Measurements from ENCODE around the gene ZFP36L2. TPM values are rescaled to one million over a fixed set of nuclear protein-coding genes. Genes with fewer than 3 reads are reported as not detected.

ZFP36L2 gene
- total RNA-seq, 1 experiment from 2014 or later: 105 TPM

DNA sequence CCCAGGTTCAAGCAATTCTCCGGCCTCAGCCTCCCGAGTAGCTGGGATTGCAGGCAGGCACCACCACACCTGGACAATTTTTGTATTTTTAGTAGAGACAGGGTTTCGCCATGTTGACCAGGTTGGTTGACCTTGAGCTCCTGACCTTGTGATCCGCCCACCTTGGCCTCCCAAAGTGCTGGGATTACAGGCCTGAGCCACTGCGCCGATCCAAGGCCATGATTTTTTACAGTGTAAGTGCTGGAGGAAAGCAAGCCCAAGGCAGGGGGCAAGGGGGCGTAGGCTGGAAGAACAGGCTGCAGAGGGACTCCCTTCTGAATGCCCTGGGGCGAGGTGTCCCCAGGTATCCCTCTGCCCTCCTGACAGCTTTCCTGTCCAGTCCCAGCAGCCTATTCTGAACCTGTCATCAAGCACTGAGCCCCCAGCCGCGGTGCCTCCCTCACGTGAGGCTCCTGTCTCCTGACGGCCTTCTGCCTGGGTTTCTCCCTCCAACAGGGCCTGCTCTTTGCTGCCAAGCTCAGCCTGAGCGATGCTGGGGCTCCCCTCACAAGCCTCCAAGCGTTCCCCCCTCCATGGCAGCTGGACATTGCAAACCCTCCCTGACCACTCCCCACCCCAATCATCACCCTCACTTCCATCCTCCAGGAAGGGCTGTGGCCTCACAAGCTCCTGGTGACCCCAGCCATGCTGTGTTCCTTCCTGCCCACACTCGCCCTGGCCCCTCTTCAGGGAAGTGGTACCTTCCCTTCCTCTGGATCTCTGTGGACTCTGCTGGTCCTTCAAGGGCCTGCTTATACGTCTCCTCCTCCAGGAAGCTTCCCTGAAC is 37.6 kb downstream of the ZFP36L2 start:
- H4K91ac ChIP-seq (ENCODE audit: insufficient read length, low read depth, low read length): no peak overlapping the region
- H3K9me3 Mint-ChIP-seq: no peaks in the 10 kb centered on the region

More for the DNA sequence above, 37.6 kb downstream of the ZFP36L2 start:
- H3K18ac ChIP-seq (ENCODE audit: insufficient read length, low read depth, low read length): no peak overlapping the region
- Mint-ChIP-seq H3K36me3 (ENCODE audit: insufficient read depth in 1 of 3, low read depth in 3 of 3) (no peaks in the 10 kb centered on the region), H3K4me1 (peaks cover 46 to 48% of the 10 kb centered on the region in 2 experiments), H3K4me3 (no peak overlapping the region), H3K27me3 (ENCODE audit: low read depth) (no peaks in the 10 kb centered on the region), H3K27ac (peak overlapping the region in 1 of 3 experiments; percentile 68; a peak in 1 of 7 replicates)
- H2BK15ac ChIP-seq (ENCODE audit: low read depth, low read length): no peak overlapping the region
- H4K8ac ChIP-seq (replicated peaks; ENCODE audit: insufficient read length, low read depth, low read length): no peak overlapping the region
- no peaks in the 10 kb centered on the region for H3K27me3 ChIP-seq (ENCODE audit: insufficient read depth, low read length)
- H3K79me1 ChIP-seq (ENCODE audit: insufficient read depth, low read depth, low read length, poor library complexity, severe bottlenecking): no peaks in the 10 kb centered on the region
- H3T11ph ChIP-seq (ENCODE audit: low read length): no peak overlapping the region
- H2AFZ ChIP-seq (ENCODE audit: low read length): no peak overlapping the region
- H3K14ac ChIP-seq (ENCODE audit: insufficient read depth, low read length): no peak overlapping the region; the same call in 1 of the 2 replicates
- H3K56ac ChIP-seq (ENCODE audit: insufficient read length, low read depth, low read length): no peak overlapping the region
- no peaks in the 10 kb centered on the region for H3K9me3 ChIP-seq (ENCODE audit: control insufficient read depth, low read depth, low read length)
- H3K23ac ChIP-seq (ENCODE audit: insufficient read length, low read depth, low read length): no peak overlapping the region
- H2BK5ac ChIP-seq (ENCODE audit: insufficient read length, low read length): no peak overlapping the region
- no peak overlapping the region for H2BK120ac ChIP-seq (ENCODE audit: low read depth, low read length, poor library complexity, severe bottlenecking)
- no peak for DNase-seq
- no peak overlapping the region for H4K5ac ChIP-seq (ENCODE audit: insufficient read length, low read depth, low read length)
- no peaks in the 10 kb centered on the region for H3K23me2 ChIP-seq (ENCODE audit: insufficient read length, low read depth, low read length, poor library complexity, severe bottlenecking)
- no peak overlapping the region for H3K4ac ChIP-seq (ENCODE audit: low read depth, low read length)
- H2AK5ac ChIP-seq (ENCODE audit: insufficient read length, low read length): no peak overlapping the region
- no peak overlapping the region for H3K27ac ChIP-seq (ENCODE audit: insufficient read length, low read depth, low read length)
- TF ChIP-seq CTCF (conservative IDR thresholded peaks at IDR 0.05): no peak
- no peaks in the 10 kb centered on the region for H3K79me2 ChIP-seq (ENCODE audit: insufficient read depth, low read length)
- H3K4me2 ChIP-seq (ENCODE audit: insufficient read depth, insufficient read length, low read length): no peak overlapping the region
- no peak overlapping the region for H2BK20ac ChIP-seq (ENCODE audit: low read depth, low read length, poor library complexity, severe bottlenecking)
- H3K9ac ChIP-seq (ENCODE audit: extremely low read depth, insufficient read length, low read length): no peak overlapping the region
- peaks cover 11% of the 10 kb centered on the region for H3K4me1 ChIP-seq (ENCODE audit: insufficient read depth, low read length)
- no CpG with 5 or more reads among the region's 16 CpGs for WGBS (ENCODE audit: extremely low coverage, insufficient read length, low lambda C conversion rate)
- no peaks in the 10 kb centered on the region for H4K20me1 ChIP-seq (ENCODE audit: control insufficient read depth, insufficient read depth, insufficient read length)
- H2BK12ac ChIP-seq (ENCODE audit: insufficient read length, low read depth, low read length): no peak overlapping the region
